Hematopoietic multipotent progenitor cell (in vitro differentiated cells): ENCODE measurements around the gene RBM12. TPM values are rescaled to one million over a fixed set of nuclear protein-coding genes. Genes with fewer than 3 reads are reported as not detected.
A peak's percentile ranks its signal among the peaks of the same experiment; 100 is the strongest.

Experiments
- DNase-seq, 3 donors: peaks; one replicate each; pipeline ENCODE4 v3.0.0-alpha.2; 2011 to 2015; ENCODE audit warnings: low read depth in 2 of 3, low spot score in 2 of 3
- total RNA-seq: library from RNA; depleted of rRNA; stranded (reverse); fragments of >200 nt; gene quantifications from one replicate; pipeline ENCODE4 v1.2.3, GENCODE V29; 2012

The RBM12 gene
- total RNA-seq, 1 donor = 85.9 TPM

DNA sequence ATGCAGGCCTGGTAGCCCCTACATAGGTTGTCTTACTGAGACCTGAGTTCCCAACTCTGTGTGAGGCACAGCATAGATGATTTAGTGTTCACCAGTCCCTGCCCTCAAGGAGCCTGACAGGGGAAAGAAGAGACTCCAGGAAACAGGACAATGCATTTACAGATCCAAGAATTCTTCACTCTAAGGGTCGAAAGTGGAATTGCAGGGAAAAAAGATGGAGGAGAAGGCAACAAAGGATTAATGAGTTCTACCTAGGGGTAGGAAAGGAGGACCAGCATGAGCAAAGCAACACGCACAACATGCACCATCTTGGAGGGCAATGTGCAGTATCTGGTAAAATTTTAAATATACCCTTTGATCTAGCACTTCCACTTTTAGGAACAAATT is 43.1 kb downstream of the RBM12 start:
- DNase-seq = no peak

DNA sequence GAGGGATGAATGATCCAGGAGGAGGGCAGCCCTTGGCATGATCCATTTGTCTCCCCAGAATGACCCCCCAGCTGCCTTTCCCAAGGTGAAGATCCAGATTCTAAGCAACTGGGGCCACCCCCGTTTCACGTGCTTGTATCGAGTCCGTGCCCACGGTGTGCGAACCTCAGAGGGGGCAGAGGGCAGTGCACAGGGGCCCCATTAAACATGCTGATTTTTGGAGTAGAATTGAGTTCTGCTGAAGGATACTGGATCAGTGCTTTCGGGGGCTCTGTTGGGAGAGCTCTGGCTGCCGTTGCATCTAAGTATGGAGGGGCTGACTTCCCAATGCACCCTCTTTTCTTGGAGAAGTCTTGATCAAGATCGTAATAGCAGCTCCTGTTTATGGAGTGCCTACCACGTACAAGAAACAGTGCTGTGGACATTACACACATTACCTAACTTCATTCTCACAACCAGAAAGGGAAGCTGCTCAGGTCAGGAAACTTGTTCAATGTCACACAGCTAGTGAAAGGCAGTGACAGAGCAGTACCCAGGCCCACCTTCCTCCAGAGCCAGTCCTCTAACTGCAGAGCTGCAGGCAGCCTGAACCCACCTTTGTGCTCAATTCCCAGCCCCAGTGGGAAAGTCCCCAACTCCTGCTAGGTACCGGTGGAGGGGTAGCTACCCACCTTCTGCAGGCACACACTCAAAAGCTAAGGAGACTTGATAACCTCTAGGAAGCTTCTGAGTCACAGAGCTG is 43.7 kb downstream of the RBM12 start:
- DNase-seq = no peak

DNA sequence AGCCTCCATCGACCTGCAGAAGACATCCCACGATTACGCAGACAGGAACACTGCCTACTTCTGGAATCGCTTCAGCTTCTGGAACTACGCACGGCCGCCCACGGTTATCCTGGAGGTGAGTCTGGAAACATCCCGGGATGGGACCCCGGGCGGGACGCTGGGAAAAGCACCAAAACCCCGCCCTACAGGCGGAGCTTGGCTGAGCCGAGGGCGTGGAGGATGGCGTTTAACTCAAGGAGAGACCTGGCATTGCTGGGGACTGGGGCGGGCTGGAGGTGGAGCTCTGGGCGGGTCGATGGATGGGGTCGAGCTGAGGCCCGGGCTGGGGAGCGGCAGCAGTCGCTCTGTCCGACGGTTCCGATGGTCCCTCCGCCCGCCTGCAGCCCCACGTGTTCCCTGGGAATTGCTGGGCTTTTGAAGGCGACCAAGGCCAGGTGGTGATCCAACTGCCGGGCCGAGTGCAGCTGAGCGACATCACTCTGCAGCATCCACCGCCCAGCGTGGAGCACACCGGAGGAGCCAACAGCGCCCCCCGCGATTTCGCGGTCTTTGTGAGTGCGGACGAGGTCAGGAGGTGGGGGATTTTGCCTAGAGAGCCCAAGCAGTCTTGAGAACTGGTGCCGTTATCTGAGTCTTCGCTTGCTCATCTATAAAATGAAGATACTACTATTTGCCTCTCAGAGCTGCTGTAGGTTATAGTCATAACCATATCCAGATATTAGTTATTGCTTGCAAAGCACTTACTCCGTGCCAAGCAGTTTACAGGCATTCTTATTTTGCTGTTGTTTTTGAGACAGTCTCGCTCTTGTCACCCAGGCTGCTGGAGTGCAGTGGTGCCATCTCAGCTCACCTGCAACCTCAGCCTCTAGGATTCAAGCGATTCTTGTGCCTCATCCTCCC is 45.3 kb downstream of the RBM12 start:
- DNase-seq = peak; percentile 68 to 85 (median 78)

DNA sequence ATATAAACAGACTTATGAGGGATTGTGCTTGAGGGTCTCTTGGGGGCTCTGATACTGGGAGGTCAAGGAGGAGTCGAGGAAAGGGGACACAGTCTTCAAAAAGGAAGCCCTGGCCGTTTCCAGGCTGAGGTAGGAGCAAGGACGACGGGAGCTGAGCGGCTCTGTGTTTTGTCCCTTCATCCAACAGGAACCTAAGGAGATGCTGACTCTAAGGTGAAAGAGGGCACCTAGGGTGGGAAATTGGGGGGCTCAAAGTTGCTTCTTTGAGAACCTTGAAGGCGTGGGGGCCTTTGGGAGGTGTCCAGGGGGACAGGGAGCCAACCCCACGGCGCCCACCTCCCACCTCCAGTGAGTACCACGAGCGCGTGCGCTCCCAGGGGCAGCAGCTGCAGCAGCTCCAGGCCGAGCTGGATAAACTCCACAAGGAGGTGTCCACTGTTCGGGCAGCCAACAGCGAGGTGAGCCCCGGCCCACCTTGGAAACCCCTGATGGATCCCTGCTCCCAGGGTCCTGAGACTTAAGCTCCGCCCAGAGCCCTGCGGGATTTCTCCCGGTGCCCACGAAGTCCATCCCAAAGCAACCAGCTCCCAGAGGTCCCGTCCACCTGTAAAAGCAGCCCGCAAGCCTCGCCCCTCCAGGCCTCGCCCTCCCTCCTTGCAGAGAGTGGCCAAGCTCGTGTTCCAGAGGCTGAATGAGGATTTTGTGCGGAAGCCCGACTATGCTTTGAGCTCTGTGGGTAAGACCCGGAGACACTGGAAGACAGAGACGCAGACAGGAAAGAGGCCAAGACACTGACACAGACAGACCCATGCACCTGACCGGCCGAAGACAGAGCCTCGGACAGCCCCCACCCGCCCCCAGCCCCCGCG is 46.2 kb downstream of the RBM12 start:
- no peak for DNase-seq

DNA sequence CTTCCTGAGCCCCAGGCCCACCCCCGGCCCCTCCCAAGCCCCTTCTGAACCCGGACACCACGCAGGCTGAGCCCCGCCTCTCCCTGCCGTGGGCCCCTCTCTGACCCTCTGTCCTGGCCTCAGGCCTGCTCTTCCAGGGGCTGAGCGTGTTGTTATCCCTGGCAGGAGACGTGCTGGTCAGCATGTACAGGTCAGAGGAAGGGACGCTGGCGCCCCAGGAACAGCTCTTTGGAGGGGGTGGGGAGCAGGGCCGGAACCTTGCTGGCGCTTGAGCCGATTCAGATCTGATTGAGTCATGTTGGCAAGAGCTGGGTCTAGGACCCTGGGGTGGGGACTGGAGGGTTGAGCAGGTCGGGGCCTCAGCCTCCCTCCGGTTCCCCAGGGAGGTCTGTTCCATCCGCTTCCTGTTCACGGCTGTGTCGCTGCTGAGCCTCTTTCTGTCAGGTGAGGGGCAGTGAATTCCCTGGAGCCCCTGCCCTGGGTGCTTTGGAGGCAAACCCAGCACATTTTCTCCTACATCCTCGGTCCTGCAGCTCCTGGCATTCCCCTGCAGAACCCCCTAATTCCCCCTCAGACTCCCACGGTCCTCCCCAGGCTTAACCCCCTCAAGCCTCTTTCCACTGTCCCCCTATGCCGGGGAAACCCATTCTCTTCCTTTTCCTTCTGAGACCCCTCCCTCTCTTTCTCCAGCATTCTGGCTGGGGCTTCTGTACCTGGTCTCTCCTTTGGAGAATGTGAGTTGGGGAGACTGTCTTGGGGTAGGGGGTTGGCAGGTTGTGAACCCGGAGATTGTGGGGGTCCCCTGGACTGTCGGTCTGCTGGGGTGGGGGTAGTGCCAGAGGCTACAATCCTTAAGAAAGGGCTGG is 47.1 kb downstream of the RBM12 start:
- peak in 2 of 3 donors; percentile 49 to 57 for DNase-seq

DNA sequence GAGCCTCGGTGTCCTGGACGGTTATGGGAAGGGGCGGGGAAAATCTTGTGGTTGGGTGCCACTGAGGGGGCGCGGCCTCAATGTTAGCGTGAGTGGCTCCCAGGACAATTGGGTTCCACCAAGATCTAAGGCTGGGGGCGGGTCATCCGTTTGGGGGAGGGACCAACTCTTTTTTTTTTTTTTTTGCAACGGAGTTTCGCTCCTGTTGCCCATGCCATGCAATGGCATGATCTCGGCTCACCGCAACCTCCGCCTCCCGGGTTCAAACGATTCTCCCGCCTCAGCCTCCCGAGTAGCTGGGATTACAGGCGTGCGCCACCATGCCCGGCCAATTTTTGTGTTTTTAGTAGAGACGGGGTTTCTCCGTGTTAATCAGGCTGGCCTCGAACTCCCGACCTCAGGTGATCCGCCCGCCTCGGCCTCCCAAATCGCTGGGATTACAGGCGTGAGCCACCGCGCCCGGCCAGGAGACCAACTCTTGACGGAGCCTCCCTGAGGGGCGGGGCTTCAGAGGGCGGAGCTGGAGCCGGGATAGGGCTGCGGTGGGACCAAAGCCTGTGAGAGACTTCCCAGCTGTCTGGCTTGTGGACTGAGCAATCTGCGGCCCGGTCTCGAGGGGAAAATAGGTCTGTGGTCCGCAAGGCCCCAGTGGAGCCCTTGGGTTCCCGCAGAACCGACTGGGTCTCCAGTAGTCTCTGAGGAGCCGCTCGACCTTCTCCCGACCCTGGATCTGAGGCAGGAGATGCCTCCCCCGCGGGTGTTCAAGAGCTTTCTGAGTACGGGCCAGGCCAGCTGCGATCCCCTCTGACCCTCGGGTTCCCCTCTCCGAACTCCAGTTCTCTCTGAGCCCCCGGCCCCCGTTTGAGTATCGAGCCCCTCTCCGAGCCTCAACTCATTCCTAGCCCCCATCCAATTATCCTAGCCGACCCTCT is 48.0 kb downstream of the RBM12 start:
- peak; percentile 54 to 100 (median 97) for DNase-seq

DNA sequence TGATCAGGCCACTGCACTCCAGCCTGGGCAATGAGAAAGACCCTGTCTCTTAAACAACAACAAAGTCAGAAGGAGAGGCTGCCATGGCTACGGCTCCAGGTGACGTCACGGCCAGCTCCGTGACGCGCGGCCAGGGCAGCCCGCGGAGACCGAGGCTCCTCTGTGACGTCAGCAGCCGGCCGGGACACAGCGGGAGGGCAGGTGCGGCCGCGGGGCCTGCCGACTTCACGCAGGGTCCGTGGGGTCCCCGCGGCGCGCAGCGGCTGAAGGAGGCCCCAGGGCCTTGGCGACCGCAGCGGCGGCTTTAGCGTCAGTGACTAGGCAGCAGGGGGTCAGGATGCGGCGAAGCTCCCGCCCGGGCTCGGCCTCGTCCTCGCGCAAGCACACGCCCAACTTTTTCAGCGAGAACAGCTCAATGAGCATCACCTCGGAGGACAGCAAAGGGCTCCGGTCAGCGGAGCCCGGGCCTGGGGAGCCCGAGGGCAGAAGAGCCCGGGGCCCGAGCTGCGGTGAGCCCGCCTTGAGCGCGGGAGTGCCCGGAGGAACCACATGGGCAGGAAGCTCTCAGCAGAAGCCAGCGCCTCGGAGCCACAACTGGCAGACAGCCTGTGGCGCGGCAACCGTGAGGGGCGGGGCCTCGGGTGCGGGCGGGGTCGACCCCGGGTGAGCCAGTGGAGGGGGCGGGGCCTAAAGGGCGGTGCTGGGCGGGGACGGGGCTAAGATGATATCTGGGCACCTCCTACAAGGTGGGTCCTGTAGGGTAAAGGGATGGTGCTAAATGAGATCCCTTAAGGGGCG is 48.8 kb downstream of the RBM12 start, which contains the start of gene SPAG4:
TSS of gene SPAG4 (plus strand) at position 163 of the 798 bp plus-strand sequence. CDS start at position 338, 175 bp downstream.
- DNase-seq = peak; percentile 79 to 100 (median 87)

DNA sequence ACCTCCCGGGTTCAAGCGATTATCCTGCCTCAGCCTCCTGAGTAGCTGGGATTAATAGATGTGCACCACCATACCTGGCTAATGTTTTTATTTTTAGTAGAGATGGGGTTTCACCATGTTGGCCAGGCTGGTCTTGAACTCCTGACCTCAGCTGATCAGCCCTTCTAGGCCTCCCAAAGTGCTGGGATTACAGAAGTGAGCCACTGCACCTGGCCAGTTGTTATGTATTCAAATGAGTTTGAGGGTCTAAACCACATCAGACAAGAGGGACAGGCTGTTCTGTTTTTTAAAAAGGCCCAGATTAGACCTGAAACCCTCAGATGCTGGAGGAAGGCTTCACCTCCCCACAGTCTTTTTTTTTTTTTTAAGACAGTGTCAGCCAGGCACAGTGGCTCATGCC is 53.2 kb downstream of the RBM12 start:
- no peak for DNase-seq

DNA sequence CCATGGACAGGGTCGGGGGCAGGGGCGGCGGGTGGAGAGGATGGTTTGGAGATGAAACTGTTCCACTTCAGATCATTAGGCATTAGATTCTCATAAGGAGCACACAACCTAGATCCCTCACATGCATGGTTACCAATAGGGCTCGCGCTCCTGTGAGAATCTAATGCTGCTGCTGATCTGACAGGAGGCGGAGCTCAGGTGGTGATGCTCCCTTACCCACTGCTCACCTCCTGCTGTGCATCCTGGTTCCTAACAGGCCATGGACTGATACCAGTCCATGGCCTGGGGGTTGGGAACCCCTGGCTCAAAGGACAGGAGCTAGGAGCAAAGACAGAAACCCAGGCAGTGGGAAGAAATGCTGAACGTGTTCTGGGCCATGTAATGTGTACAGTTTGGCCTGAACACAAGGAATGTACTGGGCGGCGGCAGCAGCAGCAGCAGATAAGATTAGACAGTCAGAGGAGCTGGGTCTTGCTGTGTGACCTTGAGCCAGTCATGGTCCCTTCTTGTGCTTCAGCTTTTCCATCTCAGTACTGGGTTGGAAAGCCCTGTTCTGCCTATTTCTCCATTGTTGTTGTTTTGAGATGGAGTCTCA is 53.8 kb downstream of the RBM12 start:
- no peak for DNase-seq

DNA sequence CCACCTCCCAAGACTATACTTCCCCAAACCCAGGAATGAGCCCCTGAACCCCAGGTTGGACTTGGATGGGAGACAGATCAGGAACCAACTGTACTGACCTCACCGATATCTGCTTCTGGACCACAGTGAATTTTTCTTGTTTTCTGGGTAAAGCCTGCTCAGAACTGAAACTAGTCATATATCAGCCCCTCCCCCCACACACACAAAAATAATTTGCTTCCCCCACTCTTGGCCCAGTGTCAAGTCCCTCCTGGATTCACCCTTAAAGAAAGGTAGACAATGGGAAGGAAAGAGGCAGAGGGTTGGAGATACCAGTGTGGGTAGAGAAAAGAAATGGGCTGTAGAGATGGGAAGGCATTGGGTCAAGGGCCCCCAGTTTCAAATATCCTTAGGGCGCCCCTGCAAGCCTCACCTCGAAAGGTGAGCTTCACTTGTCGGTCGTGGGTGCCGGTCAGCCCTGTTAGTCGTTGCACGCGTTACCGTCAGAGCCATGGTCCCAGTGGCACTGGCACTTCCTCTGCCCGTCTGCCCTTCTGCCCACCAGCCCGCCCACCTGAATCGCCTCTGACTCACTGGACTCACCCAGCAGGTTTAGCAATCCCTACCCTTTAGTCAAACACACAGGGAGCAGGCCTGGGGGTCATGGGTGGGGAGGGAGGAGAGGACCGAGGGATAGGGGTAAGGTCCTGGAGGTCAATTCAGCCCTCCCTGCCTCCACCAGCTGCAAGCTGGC is 57.5 kb downstream of the RBM12 start:
- no peak for DNase-seq

DNA sequence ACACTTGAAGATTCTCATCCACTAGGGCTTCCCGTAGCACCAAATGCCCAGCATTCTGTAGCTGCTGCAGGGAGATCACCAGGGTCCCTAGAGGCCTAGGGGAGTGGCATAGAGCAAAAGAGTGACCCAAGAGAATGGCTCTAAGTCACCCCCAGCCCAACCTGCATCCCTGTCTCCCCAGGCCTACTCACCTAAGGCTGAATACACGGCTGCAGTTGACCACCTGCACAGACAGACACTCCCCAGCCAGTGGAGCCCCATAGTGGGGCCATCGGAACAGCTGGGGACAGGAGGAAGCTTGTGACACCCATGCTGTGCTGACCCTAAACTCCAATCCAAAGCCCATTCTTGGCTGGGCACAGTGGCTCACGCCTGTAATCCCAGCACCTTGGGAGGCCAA is 58.6 kb downstream of the RBM12 start:
- DNase-seq = no peak

DNA sequence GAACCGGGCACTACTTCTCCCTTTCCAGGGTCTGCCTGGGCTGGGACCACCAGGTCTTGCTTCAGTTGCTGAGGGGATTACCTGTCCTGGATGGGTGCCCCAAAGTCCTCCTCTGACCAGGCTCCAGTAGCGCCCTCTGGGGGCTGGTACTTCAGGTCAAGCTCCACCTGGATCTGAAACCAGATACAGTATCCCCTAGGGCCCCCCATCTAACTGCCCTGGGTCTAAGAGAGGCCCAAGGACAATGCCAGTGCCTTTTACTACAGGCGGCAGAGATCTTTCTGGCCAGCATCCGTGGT is 60.3 kb downstream of the RBM12 start:
- no peak for DNase-seq

DNA sequence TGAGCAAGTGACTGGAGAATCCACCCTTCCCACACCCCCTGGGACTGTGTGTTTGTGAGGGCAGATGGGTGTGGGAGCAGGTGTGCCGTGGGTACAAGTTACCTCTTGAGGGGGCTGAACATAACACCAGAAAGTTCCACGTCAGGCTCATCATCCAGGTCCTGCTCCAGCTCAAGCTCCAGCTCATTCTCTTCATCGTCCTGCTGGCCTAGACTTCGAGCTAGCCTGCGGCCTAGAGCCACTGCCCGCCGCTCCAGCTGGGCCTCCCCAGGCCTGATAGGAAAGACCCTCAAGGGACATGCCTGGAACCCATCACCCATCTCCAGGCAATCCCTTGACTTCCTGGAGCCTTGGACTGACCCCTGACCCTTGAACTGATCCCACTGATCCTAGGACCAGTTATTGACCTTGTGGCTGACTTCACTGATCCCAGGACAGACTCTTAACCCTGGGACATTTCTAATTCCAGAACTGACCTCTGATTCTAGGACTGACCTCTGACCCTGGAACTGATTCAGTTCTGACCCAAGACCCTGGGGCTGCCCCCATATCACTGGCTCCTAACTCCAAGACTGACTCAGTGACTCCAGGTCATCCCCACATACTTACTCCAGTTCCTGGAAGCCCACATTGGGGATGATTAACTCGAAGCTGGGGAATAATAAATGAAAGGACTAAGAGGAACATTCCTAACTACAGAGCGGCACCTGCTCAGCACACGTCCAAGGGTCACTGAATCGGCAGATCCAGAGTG is 60.8 kb downstream of the RBM12 start:
- no peak for DNase-seq

DNA sequence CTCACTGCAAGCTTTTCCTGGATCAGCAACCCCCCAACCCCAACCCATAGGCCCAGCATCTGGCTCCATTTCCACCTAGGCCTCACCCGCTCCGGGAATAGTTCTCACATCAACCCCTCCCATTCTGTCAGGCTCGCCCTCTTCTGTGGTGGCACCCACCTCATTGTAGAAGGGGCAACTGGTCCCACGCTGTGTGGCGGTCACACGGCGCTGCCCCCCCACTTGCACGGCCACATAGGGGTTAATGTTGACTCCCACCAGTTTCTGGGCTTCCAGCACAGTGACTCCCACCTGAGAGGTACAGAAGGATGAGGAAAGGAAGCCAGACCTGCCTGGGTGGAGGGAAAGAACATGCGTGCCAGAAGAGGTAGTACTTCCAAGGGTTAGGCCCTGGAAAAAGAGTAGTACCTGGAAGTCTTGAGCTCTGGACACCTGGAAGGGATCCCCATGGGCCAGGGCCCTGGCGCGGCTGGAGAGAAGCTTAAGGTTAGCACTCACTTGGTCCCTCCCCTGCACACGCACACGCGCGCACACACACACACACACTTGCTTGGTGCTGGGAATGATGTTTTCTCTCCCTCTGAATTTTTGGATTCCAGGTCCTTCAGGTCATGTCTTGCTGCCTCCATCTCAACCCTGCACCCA is 61.7 kb downstream of the RBM12 start:
- DNase-seq = no peak

DNA sequence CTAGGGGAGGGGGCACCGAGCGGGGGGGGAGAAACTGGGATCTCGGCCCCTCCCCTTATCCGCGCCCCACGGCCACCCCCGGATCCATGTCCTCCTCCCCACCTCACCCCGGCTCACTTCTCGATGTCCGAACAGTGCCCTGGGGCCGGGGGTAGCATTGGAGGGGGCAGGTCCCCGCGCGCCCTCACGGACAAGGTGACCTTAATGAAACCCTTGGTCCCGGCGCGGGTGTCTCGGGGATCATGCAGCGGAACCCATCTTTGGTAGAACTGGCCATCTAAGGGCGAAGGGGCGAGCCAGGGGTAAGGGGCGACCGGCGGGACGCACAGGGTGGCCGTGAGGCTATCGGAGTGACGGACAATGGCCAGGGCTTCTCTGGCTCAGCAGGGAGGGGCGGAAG is 62.7 kb downstream of the RBM12 start:
- DNase-seq = no peak
